ENCODE data around the gene ADAMTS19.

ADAMTS19 gene

DNA sequence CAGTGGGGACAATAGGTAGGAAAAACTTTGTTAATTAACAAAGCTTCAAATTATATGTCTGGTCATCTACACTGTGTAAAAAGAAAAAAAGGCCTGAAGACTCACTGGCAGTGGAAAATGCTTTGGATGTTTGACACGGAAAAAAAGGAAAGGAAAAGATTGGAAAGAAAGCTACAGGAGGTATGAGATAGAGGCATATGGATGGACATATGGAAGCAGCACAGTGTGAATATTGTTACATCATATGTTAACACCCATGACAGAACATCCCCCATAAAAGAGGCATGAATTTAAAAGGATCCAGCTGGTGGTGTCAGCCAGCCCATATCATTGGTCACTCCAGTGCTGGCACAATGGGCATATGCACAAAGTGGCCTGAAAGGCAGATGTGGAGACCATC lies 19.0 kb upstream of the ADAMTS19 start:
- TF ChIP-seq CTCF (IDR thresholded peaks at IDR 0.05) = no peak
- H3K9me3 ChIP-seq = no peaks in the 10 kb centered on the region
- H3K4me1 ChIP-seq (ENCODE audit: control insufficient read depth in 1 of 2, insufficient read depth in 1 of 2, low read depth in 1 of 2, low read length in 1 of 2) = no peaks in the 10 kb centered on the region
- H3K4me3 ChIP-seq (ENCODE audit: low read depth in 1 of 2, low read length in 1 of 2) = no peak overlapping the region
- no peaks in the 10 kb centered on the region for H3K27me3 ChIP-seq
- no peaks in the 10 kb centered on the region for H3K36me3 ChIP-seq
- no peak overlapping the region for H3K27ac ChIP-seq

GRCh38 chr5:129445379-129445778 lies 14.7 kb upstream of the ADAMTS19 start:
- Histone ChIP-seq H3K27me3 (no peaks in the 10 kb centered on the region), H3K9me3 (no peaks in the 10 kb centered on the region), H3K36me3 (no peaks in the 10 kb centered on the region), H3K4me3 (ENCODE audit: low read depth in 1 of 2, low read length in 1 of 2) (no peak overlapping the region), H3K4me1 (ENCODE audit: control insufficient read depth in 1 of 2, insufficient read depth in 1 of 2, low read depth in 1 of 2, low read length in 1 of 2) (no peaks in the 10 kb centered on the region), H3K27ac (no peak overlapping the region)
- no peak for TF ChIP-seq CTCF (IDR thresholded peaks at IDR 0.05)

GRCh38 chr5:129447968-129448367 lies 12.1 kb upstream of the ADAMTS19 start:
- Histone ChIP-seq H3K27ac (no peak overlapping the region), H3K4me3 (ENCODE audit: low read depth in 1 of 2, low read length in 1 of 2) (no peak overlapping the region), H3K36me3 (no peaks in the 10 kb centered on the region), H3K9me3 (no peaks in the 10 kb centered on the region), H3K4me1 (ENCODE audit: control insufficient read depth in 1 of 2, insufficient read depth in 1 of 2, low read depth in 1 of 2, low read length in 1 of 2) (no peaks in the 10 kb centered on the region), H3K27me3 (no peaks in the 10 kb centered on the region)
- TF ChIP-seq CTCF (IDR thresholded peaks at IDR 0.05) = no peak

DNA sequence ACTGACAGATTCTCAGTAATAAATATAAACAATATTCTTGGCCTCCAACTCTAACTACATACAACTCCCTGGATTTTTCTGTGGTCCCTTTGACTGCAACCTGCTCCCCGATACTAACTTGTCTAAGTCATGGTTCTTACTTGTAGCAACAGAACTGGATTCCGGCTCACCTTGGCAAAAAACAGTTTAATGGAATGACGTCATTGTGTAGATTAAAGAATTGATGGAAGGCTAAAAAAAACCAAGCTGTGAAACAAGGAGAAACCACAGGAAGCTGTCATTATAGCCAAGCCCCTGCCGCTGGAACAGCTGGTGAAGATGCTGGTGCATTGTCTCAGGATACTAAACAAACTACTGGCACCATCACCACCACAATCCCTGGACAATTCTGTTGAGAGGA lies 11.4 kb upstream of the ADAMTS19 start:
- H3K9me3 ChIP-seq = no peaks in the 10 kb centered on the region
- no peak for TF ChIP-seq CTCF (IDR thresholded peaks at IDR 0.05)
- no peaks in the 10 kb centered on the region for H3K36me3 ChIP-seq
- H3K4me3 ChIP-seq (ENCODE audit: low read depth in 1 of 2, low read length in 1 of 2) = no peak overlapping the region
- no peaks in the 10 kb centered on the region for H3K27me3 ChIP-seq
- H3K4me1 ChIP-seq (ENCODE audit: control insufficient read depth in 1 of 2, insufficient read depth in 1 of 2, low read depth in 1 of 2, low read length in 1 of 2) = no peaks in the 10 kb centered on the region
- H3K27ac ChIP-seq = no peak overlapping the region

- no peaks in the 10 kb centered on the region for H3K36me3 ChIP-seq
- no peak overlapping the region for H3K27ac ChIP-seq
- no peaks in the 10 kb centered on the region for H3K9me3 ChIP-seq
- peaks cover 26% of the 10 kb centered on the region for H3K27me3 ChIP-seq
- no peak for TF ChIP-seq CTCF (IDR thresholded peaks at IDR 0.05)
- H3K4me1 ChIP-seq (ENCODE audit: control insufficient read depth in 1 of 2, insufficient read depth in 1 of 2, low read depth in 1 of 2, low read length in 1 of 2) = no peaks in the 10 kb centered on the region
- H3K4me3 ChIP-seq (ENCODE audit: low read depth in 1 of 2, low read length in 1 of 2) = no peak overlapping the region
These were observed 5.6 kb upstream of the ADAMTS19 start for GRCh38 chr5:129454461-129454860.

- Histone ChIP-seq H3K4me1 (ENCODE audit: control insufficient read depth in 1 of 2, insufficient read depth in 1 of 2, low read depth in 1 of 2, low read length in 1 of 2) (no peaks in the 10 kb centered on the region), H3K27me3 (peaks cover 76% of the 10 kb centered on the region), H3K36me3 (no peaks in the 10 kb centered on the region), H3K4me3 (ENCODE audit: low read depth in 1 of 2, low read length in 1 of 2) (no peak overlapping the region), H3K9me3 (no peaks in the 10 kb centered on the region), H3K27ac (no peak overlapping the region)
- TF ChIP-seq CTCF (IDR thresholded peaks at IDR 0.05) = no peak
These were observed 685 bp upstream of the ADAMTS19 start for GRCh38 chr5:129459450-129459776.

Data from neutrophil (primary cell).